Cardiac muscle cell (in vitro differentiated cells and primary cell): ENCODE measurements around the gene SLAIN2. TPM values are rescaled to one million over a fixed set of nuclear protein-coding genes. Genes with fewer than 3 reads are reported as not detected.
"Not testable (repeated sequence)": the region's sequence is repeated elsewhere in the genome, so short reads cannot be mapped to it uniquely, and the experiment has no call there.

Experiments
- DNase-seq, 2 donors: peaks; one replicate each; pipeline versions ENCODE4 v3.0.0 to v3.0.0-alpha.2; 2010 to 2017; ENCODE audit warnings: low read depth in 1 of 2, low spot score in 1 of 2
- H3K27ac ChIP-seq: fragments of 200-600 bp; sonication (generic); 2 replicates; pipeline ENCODE4 v1.5.1; 2016
- H3K27me3 ChIP-seq: fragments of 200-600 bp; sonication (generic); 2 replicates; pipeline ENCODE4 v1.6.0; 2016; ENCODE audit warnings: control low read depth
- H3K36me3 ChIP-seq: fragments of 200-600 bp; sonication (generic); 2 replicates; pipeline ENCODE4 v1.5.1; 2016; ENCODE audit warnings: control low read depth
- H3K4me1 ChIP-seq: fragments of 200-600 bp; sonication (generic); 2 replicates; pipeline ENCODE4 v1.8.1; 2017; ENCODE audit warnings: low read depth, mild to moderate bottlenecking, mixed run types
- H3K4me3 ChIP-seq: fragments of 200-600 bp; sonication (generic); 2 replicates; pipeline ENCODE4 v1.5.1; 2016; ENCODE audit warnings: mild to moderate bottlenecking
- H3K9me3 ChIP-seq: fragments of 200-600 bp; sonication (generic); 2 replicates; pipeline ENCODE4 v1.5.1; 2017; ENCODE audit warnings: low read depth, mild to moderate bottlenecking, control low read depth
- polyA plus RNA-seq: library from polyadenylated mRNA; unstranded; fragments of >200 nt; fragmentation: Nextera tagmentation; extraction: Ambion mirVana; gene quantifications from 2 replicates; pipeline ENCODE4 v1.2.1, GENCODE V29; 2016
- total RNA-seq: library from RNA; depleted of rRNA; stranded (reverse); fragments of >200 nt; gene quantifications from 2 replicates; pipeline ENCODE4 v1.2.3, GENCODE V29; 2016
- TF ChIP-seq, protein P1 (sequence below): IDR thresholded peaks from 2 replicates; pipeline ENCODE4 v1.5.1; 2012; ENCODE audit warnings: low read depth, mild to moderate bottlenecking, low read length

The SLAIN2 gene
- total RNA-seq, result 22.4 and 92.5 TPM in 2 replicates
- 23.8 and 28.4 TPM in 2 replicates for polyA plus RNA-seq

DNA sequence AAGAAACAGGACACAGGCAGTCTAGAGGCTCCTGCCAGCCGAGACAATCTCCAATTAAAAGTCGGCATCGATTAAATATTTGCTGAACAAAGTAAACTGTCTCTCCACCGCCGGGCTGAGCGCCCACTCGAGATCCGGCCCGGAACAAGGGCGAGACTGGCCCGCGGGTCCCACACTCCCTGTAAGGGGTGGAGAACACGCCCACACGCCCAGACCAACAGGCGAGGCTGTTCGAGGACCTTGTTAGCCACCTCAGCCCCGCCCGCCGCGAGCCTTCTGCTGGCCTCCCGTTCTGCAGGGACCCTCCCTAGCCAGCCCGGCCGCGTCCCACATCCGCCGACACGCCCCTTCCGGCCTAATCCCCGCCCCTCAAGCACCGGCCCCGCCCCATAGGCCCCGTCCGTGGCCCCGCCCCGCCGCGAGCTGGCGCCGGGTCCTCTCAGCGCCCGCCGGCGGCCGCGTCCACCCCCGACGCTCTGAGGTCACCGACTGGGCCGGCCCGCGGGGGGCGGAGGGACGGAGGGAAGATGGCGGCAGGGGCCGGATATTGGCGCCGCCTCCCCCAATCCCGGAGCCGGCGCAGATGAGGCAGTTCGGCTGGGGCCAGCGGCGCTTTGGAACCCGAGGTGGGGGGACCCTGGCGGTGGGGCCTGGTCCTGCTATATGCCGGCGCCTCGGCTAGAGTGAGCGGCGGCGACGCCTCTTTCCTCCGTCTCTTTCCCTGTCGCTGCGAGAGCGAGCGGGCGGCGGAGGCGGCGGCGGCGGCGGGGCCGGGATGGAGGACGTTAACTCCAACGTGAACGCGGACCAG, at the start of gene SLAIN2:
Gene SLAIN2, plus strand, starts transcription at position 565 of the 811 bp plus-strand sequence. Its CDS starts 211 bp downstream, at position 776.
- TF ChIP-seq, protein P1, sequence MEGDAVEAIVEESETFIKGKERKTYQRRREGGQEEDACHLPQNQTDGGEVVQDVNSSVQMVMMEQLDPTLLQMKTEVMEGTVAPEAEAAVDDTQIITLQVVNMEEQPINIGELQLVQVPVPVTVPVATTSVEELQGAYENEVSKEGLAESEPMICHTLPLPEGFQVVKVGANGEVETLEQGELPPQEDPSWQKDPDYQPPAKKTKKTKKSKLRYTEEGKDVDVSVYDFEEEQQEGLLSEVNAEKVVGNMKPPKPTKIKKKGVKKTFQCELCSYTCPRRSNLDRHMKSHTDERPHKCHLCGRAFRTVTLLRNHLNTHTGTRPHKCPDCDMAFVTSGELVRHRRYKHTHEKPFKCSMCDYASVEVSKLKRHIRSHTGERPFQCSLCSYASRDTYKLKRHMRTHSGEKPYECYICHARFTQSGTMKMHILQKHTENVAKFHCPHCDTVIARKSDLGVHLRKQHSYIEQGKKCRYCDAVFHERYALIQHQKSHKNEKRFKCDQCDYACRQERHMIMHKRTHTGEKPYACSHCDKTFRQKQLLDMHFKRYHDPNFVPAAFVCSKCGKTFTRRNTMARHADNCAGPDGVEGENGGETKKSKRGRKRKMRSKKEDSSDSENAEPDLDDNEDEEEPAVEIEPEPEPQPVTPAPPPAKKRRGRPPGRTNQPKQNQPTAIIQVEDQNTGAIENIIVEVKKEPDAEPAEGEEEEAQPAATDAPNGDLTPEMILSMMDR, result peak; percentile 32
- H3K4me1 ChIP-seq, result peaks cover 25% of the 10 kb centered on the region

DNA sequence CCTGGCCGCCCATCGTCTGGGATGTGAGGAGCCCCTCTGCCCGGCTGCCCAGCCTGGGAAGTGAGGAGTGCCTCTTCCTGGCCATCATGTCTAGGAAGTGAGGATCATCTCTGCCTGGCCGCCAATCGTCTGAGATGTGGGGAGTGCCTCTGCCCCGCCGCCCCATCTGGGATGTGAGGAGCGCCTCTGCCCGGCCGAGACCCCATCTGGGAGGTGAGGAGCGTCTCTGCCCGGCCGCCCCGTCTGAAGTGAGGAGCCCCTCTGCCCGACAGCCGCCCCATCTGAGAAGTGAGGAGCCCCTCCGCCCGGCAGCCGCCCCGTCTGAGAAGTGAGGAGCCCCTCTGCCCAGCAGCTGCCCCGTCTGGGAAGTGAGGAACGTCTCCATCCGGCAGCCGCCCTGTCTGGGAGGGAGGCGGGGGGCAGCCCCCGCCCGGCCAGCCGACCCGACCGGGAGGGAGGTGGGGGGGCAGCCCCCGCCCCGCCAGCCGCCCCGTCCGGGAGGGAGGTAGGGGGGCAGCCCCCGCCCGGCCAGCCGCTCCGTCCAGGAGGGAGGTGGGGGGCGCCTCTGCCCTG, 49.0 kb upstream of the SLAIN2 start:
- H3K27me3 ChIP-seq, DNase-seq, H3K27ac ChIP-seq, H3K9me3 ChIP-seq, H3K4me1 ChIP-seq, H3K36me3 ChIP-seq, H3K4me3 ChIP-seq: not testable (repeated sequence)

More for the DNA sequence above, at the start of gene SLAIN2:
- peak; percentile 99 for DNase-seq
- H3K36me3 ChIP-seq, result no peaks in the 10 kb centered on the region
- peak within 1 kb of the TSS; percentile 96 for H3K27ac ChIP-seq
- H3K4me3 ChIP-seq, result peak within 1 kb of the TSS; percentile 94
- H3K9me3 ChIP-seq, result no peaks in the 10 kb centered on the region
- H3K27me3 ChIP-seq, result no peaks in the 10 kb centered on the region

DNA sequence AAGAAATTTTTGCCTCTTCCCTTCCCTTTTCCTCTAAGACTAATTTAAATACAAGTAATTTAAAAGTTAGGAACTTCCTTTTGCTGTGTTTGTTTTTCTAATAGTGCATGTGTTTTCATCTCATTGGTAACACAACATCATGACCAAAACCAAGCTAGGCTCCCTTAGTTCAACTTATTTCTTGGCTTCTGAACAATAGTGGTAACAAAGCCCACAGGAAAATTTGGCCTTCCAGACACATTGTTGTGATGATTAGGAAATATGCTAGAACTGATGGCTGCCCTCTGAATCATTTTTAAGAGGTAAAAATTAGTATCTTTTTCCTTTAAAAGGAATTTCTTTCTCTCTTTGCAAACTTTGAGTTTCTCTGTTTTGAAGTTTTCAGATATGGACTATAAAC, 46.2 kb upstream of the SLAIN2 start:
- Histone ChIP-seq H3K4me1 (no peaks in the 10 kb centered on the region), H3K9me3 (no peaks in the 10 kb centered on the region), H3K36me3 (no peaks in the 10 kb centered on the region), H3K27ac (no peak overlapping the region), H3K4me3 (no peak overlapping the region), H3K27me3 (no peaks in the 10 kb centered on the region)
- TF ChIP-seq, protein P1, result no peak
- peak in 1 of 2 donors; percentile 40 for DNase-seq

DNA sequence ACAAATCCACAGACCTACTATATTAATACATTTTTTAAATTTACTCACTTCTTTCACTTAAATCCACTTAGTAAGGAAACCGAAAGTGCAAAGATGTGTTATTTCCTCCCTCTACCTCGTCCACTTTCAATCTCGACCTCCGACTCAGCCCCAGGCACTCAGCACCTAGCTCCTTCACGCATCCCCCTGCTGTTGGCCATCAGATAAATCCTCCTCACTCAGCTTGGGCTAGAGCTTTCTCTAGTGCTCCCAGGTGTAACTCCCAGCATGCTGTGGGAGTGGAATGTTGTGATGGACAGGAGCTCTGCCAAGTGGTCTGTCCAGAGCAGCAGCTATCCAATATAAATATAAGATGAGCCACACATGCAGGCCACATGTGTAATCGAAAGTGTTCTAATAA, 45.0 kb upstream of the SLAIN2 start:
- Histone ChIP-seq H3K9me3 (no peaks in the 10 kb centered on the region), H3K4me1 (no peaks in the 10 kb centered on the region), H3K27me3 (no peaks in the 10 kb centered on the region), H3K27ac (no peak overlapping the region), H3K36me3 (no peaks in the 10 kb centered on the region), H3K4me3 (no peak overlapping the region)
- no peak for DNase-seq
- TF ChIP-seq, protein P1, result no peak

DNA sequence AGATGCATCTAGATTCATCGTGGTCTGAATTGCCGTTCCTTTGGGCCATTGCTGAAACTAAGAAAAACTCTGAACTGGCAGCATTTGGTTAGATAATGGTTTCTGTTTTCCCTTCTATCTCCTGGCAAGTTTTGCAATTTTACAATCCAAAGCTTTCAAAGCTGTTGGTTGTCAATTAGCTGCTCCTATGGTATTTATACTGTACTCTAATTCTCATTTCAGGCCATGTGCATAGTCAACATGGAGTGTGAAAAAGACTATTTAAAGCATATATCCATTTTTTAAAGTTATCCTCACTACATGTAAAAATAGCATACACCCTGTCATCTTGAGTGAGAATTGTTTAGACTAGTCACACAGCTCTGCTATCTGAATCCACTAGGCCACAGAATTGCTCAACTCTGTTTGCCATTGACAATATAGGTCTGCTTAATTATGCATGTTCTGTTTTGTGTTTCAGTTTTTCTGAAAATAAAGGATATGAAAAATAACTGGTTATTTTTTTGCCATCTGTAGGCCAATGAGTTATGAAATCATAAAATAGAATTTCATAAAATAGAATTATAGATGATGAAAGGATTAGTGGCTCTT, 44.0 kb upstream of the SLAIN2 start:
- Histone ChIP-seq H3K36me3 (no peaks in the 10 kb centered on the region), H3K27me3 (no peaks in the 10 kb centered on the region), H3K27ac (no peak overlapping the region), H3K9me3 (no peaks in the 10 kb centered on the region), H3K4me1 (no peaks in the 10 kb centered on the region), H3K4me3 (no peak overlapping the region)
- TF ChIP-seq, protein P1, result no peak
- DNase-seq, result peak in 1 of 2 donors; percentile 30

DNA sequence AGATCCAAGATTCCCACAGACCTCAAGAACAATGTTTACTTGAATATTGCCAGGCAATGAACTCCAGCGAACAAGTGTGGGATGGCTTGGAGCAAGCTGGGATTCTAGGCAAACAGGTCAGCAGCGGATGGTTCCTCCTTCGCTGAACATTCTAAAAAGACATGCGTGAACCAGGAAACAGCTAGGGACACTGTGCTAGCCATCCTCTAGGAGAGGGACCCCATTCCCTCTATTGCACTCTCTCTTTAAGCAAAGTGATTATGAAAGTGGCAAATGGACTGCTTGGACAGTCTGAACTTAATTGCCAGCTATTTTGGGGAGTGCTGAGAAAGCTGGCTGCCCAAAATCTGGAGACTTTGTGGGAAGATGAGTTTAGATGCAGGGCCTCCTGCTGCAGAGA, 41.8 kb upstream of the SLAIN2 start:
- no peak for DNase-seq
- no peaks in the 10 kb centered on the region for H3K36me3 ChIP-seq
- TF ChIP-seq, protein P1, result no peak

More for the DNA sequence above, 41.8 kb upstream of the SLAIN2 start:
- no peaks in the 10 kb centered on the region for H3K27me3 ChIP-seq
- no peaks in the 10 kb centered on the region for H3K4me1 ChIP-seq
- H3K27ac ChIP-seq, result no peak overlapping the region
- no peaks in the 10 kb centered on the region for H3K9me3 ChIP-seq
- H3K4me3 ChIP-seq, result no peak overlapping the region
